Dedifferentiated amniotic fluid mesenchymal stem cell (primary cell): ENCODE data around the gene LRIT1.

Experiments used
- DNase-seq: peaks from one replicate; pipeline ENCODE4 v3.0.0-alpha.2; 2016; ENCODE audit errors: extremely low spot score

Gene LRIT1

DNA sequence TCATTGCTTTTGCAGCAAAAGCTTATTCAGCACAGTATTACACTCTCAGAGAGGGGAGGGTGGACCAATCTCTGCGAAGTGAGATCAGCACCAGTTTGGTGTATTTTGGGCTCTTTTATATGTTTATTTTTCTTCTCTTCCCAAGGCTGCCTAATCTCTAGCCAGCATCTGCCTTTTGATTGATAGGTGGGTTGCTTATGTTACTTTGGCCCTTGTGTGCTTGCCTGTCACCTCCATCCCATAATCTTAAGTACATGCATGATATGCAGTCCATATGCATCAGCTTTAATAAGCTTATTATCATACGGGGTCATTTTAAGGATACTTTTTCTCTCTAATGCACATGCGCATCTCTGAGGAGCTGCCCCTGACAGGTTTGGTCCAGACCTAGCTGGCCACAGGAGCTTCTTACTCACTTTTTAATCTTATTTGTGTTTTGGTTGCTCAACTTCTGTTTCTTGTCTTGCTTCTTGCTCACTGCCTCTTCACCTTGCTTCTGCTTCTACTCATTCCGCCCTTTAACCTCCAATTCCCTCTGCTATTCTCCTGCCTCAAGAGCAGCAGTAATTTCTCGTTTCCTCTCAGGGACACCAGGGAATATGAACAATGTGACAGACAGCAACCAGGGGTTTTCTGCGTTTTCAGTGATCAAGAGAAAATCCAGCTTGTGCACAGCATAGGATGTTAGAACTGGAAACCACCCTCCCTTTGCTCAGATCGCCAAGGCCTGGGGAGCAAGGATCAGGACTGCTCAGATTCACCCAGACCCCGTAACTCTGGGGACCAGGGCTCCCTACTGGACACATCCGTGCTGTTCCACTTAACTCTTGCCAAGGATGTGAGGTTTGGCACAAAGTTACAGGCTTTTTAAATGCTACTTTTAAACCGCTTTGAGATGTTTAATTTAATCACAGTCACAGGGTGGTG is 13.5 kb upstream of the LRIT1 start:
- DNase-seq = no peak

DNA sequence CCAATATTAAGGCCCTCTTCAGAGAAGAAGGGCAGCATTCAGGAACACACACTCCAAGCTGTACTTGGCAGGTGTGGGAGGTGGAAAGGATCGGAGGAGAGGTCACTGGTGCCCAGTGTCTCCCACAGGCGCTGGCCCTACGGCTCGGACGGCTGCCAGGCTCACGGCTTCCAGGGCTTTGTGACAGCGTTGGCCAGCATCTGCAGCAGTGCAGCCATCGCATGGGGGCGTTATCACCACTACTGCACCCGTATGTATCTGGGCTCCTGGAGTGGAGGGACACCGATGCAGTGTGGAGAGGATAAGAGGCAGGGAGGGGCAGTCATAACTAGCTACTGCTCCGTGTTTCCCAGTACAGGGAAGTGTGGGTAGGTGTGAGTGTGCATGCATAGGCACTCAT is 7.4 kb upstream of the LRIT1 start:
- no peak for DNase-seq

DNA sequence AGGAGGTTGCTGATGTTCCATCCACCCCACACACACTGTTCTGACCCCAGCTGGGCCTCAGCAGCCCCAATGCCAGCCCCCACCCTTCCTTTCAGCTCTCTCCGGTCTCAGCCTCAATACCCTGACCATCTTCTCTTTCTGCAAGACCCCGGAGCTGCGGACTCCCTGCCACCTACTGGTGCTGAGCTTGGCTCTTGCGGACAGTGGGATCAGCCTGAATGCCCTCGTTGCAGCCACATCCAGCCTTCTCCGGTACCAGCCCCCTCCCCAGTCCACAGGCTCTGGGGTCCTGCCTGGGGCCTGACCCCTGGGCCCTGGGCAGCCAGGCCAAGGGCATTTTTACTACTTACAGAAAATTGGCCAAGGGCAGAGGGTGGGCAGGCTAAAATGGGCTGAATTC is 6.2 kb upstream of the LRIT1 start:
- DNase-seq = no peak

DNA sequence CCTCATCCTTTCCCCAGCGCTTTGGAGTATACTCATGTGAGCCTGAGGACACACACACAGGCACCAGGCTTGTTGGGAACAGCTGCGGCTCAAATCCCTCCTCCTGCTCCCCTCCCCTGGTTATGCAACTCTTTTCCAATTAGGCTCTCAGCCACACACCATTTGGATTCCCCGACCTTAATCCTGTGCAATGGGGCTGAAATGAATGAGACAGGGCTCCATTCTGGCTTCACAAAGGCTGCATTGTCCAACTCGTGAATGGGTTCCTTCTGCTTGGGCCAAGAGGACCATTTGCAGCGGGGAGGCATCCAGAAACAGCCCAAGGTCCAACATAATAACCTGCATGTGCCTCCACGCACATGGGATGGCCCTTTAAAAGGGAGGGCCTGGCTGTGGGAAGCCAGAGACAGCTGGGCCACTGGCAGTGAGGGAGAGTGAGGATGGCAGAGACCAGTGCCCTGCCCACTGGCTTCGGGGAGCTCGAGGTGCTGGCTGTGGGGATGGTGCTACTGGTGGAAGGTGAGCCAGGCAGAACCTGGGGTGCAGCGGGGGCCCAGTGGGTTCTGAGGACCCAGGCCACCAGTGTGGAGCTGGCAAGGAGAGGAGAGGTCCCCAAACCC is 3.4 kb upstream of the LRIT1 start, which contains the start of gene RGR:
Gene RGR, plus strand, starts transcription at position 403 of the 620 bp plus-strand sequence. Its CDS starts 38 bp downstream, at position 441.
- DNase-seq = no peak

DNA sequence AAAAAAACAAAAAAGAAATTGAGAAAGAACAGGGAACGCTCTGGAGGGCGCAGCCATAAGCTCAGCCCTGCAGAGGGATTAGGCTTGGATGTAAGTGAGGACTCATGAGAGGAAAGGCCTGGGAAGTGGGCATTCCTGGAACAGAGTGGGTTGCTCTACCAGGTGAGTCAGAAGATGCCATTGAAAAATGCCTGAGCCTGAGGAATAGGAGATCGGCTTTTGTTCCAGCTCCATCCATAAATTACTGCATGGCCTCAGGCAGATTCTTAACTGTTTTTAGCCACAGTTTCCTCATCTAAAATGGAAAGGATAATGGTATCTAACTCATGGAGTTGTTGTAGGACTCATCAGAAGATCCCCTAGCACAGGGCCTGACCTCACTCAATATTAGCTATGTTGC is 2.4 kb upstream of the LRIT1 start:
- no peak for DNase-seq

DNA sequence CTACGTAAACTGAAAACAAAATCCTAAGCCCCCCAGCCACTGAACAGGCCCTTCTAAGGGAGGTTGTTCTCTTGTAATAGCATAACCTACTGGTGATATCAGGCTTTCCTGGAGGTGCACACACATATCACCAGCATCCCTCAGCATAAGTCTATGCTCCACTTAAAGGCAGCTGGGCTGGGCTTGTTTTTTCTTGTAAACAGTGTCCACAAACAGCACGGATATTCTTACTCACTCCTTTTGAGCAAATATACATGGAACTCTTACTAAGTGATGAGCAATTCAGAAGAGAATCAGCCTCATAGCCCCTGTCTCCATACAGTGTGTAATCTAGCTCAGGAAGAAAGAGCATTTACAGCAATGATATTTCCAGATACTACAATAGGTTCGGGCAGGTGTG is 2.4 kb downstream of the LRIT1 start:
- DNase-seq = no peak

DNA sequence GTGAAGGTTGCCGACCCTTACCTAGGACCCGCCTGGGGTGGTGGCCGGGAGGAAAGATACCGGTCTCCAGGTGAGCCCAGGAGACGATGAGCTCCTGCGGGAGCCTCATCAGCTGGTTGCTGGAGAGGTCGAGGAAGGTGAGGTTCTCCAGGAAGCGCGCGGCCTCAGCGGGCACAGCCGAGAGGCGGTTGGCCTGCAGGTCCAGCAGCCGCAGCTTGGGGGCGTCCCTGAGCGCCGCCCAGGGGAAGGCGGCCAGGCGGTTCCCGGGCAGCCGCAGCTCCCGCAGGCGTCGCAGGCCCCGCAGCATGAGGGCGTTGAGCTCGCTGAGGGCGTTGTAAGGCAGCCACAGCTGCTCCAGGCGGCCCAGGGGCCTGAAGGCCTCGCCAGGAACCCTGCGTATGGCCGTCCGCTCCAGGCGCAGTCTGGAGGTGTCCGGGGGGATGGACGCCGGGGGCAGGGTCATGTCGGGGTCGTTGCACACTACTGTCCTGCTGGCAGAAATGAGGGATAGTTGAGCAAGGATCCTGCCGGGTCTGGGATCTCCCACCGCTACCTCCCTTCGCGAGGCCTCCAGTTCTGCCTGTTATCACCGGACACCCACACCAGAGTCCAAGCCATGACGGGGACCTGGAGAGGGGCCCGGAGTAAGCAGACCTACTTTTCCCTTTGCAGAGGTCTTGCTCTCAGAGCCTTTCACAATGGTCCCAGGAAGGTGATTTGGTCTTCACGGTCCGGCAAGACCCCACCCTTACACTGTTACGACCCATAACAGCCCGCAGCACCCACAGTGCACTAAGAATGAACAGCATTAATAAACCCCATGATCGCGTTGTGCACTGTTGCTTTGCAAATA is 3.9 kb downstream of the LRIT1 start:
- no peak for DNase-seq

DNA sequence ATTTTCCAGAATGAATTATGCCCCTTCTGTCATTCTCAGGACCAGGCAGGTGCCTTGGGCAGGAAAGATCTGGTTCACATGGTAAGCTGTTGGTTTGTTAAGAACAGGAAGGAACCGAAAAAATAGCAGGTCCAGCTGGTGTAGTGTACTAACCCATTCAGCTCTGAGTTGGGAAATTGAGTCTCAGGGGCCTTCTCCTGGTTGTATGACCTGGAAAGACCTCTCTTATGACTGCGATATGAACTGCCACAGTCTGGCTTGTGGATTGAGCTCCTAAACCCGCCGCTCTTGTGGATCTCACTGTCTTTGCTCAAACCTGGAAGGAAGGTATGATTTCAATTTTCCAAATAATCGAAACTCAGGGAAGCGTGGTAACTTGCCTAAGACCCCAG is 4.5 kb downstream of the LRIT1 start:
- DNase-seq = no peak

DNA sequence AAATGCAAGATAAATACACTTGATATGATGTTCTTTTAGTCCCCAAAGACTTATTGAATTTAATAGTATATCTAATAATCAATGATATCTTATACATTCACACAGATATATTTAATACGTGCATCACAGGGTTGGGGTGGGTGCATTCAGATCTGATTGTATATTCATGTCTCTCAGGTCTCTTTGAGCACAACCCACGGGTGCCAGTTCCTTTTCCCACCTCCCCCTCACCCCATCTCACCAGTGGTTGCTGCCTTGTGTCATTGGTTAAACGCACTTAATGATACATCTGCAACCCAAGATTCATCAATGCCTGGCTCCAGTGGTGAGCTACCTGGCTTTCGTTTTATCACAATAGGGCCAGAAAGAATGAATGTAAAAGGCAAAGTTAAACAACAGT is 6.2 kb downstream of the LRIT1 start:
- no peak for DNase-seq

DNA sequence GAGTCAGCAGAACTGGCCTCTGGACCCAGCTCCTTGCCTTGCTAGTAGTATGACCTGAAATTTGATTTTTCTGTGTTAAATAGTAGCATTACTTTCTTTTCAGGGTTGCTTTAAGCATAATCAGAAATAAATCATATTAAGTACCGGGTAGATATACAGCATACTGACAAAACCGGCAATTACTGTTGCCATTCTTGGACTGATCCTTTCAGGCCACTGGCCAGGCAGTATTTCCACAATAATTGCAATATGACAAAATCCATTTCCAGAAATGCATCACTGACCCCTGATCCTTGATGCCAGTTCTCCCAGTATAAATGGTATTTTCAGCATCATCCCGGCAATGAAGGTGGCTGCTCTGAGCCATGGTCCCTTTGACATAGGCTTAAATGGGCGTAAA is 6.9 kb downstream of the LRIT1 start:
- DNase-seq = no peak

DNA sequence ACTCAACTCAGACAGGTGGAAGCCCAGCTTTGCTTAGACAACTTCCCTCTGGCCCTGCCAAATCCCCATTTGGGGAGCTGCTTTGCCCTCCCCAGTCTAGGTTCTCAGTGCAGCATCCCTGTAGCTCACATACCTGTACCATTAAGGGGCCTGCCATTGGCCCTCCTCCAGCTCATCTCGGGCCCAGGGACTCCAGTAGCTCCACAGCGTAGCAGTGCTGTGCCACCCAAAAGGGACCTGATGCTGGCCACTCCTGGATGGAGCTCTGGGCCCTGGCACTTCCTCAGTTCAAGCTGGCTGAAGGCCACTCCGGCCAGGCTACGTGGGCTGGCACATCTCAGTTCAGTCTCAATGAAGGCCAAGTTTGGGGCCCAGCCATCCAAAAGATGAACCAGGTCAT is 7.4 kb downstream of the LRIT1 start:
- no peak for DNase-seq

DNA sequence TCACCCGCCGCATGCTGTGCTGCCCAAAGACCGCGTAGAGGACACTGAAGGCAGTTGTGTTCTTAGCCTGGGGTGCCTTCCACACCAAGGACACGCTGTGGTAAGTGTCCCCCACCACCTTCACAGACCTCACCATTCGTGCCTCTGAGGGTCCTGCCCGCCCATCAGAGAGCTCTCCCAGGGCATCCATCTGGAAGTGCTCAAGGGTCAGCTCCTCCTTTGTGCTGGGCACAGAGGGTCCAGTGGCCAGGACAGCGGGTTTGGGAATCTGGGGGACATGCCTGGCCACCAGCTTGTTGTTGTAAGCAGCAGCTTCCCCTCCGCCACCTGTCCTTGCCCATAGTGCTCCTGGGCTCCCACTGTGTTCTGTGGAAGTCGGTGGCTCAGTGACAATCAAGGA is 9.0 kb downstream of the LRIT1 start:
- no peak for DNase-seq

DNA sequence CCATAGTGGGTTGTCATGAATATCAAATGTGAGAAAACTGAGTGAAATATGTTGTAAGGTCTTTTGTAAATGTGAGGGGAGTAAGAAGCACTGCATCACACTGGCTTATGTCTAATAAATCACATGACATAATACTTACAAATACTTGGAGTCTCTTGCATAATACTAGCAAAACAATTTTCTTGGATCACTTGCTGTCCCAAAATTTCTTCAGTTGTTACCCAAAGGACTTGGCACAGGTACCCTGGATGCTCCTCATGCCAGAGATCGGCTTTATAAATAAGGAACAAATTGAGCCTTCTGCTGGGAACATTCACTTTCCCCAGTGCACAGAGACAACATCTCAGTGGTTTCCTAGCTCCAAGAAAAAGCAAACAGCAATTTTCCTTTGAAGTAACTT is 11.0 kb downstream of the LRIT1 start:
- no peak for DNase-seq

DNA sequence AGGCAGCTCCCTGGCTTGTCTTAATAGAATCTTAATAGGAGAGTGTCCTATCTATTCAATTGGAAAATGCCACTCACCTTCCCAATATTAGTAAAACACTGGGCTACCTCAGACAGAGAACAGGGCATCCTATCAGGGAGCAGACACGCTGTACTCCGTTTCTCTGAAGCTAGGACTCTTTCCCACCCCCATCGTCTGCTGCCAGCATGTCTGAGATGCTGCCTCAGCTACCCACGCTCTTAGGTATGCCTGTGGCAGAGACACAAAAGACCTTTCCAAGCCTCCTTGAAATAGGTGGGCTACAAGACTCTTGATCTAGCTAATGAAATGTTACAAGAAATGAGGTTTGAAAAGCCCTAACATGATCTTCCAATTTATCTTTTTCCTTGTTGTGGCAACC is 13.5 kb downstream of the LRIT1 start:
- DNase-seq = no peak

DNA sequence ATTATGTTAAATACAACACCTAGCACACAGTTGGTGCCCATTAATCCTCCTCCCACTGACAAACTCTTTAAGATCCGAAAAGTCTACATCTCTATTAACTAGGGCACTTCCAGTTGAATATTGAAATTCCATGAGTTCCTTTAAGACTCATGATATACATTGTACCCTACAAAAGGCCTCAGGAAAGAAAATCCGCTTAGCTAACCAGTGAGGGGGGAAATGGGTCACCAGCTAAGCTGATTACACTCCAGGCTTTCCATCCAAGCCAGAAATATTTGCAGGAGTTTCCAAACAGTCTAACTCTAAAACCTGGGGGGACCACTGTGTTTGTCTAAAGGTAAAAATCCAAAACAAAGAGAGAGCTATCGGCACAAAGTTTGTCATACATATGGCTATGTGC is 14.7 kb downstream of the LRIT1 start:
- no peak for DNase-seq

DNA sequence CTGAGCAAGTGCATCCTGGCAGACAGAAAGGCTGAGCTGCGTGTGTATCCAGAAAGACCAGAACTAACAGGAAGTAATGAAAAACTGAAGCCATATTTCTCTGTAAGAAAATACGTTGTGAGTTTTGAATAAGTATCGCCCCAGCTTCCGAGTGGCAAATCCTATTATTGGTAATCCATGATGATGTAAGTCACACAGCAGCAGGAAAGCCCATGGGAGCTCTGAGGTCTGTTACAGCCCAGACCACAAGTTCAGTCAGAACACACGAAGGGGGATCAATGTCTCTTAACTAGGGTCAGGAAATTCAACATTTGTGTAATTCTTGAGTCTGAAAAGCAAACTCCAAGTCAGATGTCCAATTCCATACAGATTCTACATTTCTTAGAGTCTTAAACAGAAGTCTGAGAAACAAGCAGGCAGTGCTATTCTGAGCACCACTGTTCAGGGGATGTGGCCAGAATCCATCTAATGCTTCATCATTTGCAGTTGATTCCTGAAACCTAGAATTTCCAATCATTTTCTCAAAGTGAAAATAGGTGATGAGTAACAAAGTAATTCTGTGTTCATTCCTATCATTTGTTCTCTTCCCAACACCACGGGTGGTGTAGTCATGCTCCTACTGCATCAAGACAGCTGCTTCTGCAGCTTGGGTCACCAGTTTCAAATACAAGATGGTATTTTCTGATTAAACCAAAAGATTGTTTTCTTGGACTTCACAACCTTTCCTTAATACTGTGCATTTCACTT is 15.7 kb downstream of the LRIT1 start, which contains the start of gene LRIT2:
Gene LRIT2, minus strand, starts transcription at position 118 of the 747 bp plus-strand sequence. Its CDS starts 24 bp downstream, at position 94.
- DNase-seq = no peak

DNA sequence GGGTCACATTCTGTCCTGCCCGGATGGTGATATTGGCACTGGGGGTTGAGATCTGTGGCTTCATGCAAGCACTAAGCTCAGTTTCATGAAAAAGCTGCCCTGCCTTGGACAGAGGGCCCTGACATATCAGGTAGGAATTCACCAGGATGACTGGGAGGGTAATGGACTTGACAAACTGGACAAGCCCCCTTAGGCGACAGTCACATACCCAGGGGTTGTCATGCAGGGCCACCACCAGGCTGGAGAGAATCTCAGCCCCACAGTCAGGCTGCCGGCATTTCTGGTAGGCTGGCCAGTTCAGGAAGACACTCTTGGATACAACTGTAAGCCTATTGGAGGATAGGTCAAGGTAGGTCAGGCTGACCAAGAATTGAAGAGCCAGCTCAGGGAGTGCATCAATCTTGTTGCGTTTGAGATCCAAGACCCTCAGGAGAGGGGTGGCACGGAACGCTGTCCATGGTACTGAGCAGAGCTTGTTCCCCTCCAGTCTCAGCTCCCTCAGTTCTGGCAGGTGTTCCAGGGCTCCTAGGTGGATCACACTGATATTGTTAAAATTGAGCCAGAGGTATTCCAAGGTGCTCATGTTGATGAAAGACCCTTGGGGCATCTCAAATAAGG is 16.8 kb downstream of the LRIT1 start:
- DNase-seq = no peak

DNA sequence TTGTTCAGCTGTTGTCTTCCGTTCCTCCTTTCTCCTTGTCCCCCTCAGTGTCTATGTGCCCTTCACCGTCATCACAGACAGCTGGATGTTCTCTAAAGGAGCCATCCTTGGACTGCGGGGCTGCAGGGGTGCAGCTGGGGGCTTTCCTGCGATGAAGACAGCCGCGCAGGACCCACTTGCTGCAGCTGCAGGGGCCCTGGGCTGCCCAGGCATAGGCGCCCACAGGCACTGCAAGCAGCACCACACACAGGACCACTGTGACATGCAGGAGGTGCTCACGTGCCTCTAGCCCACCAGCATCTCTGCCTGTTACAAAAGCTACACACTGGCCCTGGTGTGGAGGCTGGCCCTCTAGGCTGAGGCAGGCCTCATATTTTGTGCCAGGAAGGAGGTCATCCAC is 19.4 kb downstream of the LRIT1 start:
- DNase-seq = no peak

DNA sequence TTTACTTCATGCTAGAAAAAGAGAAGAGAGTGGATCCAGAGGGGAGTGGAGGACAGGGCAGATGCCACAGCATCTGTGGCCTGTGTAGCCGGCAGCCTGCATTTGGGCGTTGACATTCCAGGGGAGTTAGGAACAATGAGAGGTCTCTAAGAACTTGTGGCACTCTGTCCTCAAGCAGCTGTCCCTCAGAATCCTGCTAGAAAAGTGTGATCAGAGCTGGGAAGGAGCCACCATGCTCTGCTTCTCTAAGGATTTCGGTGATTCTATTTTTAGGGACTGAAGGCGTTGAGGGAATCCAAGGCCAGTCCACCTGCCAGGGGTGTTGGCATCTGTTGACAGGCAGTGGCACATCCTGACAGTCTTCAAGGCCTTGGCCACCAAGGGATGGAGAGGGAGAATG is 23.6 kb downstream of the LRIT1 start:
- no peak for DNase-seq

DNA sequence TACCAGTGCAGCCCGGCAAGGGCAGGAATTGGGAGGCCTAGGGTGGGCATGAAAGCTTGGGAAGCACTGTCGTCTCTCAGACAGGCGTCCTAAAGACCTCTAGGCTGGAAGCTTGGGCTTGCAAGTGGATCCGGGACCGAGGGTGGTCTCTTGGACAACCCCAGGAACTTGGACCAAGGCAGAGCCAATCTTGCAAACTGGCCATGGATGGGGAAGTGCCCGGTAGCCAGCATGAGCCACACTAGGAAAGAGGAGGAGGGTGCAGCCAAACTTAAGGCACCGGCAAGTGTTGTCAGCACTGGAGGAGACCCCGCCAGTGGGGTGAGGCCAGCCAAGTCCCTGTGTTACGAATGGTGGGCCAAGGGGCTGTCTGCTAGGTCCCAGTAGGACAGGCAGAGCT is 24.5 kb downstream of the LRIT1 start:
- DNase-seq = no peak

DNA sequence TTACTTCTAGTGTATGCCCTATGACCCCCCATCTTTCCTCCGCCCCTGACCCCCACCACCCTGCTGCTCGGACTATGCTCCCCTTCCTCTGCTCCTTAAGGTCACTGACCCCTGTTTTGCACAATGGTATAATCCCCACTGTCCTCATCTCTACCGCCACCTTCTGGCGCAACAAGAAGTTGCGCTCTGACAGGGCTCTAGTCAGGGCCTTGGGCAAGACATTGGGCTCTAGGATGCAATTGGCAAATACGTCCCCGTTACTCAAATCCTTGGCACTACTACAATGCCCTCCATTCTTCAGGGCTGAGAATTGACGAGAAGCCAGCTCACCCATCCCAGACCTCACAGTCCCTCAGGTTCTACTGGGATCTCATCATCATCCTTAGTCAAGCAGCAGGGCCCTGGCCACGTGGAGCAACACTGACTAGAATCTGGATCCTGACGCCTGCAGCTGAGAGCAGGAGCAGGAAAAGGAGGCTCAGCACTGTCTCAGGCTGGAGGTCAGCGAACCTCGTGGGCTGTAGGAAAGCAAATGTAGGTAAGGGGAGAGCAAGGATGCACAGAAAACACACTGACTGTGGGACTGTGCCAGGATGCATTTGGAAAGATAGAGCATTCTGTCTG is 26.6 kb downstream of the LRIT1 start:
- DNase-seq = no peak
